ENCODE data around the gene MAP1B. TPM values are rescaled to one million over a fixed set of nuclear protein-coding genes. Genes with fewer than 3 reads are reported as not detected.

MAP1B gene
- total and polyA plus RNA-seq, 2 of the 4 experiments (the other 2 are of a cell fraction), result 41.1 to 183 TPM

- Histone ChIP-seq H4K8ac (ENCODE audit: low read depth in 2 of 2, low read length in 2 of 2) (no peak overlapping the region), H3K9me3 (ENCODE audit: control insufficient read depth, insufficient read depth, low read length) (peaks cover 3% of the 10 kb centered on the region), H2BK20ac (ENCODE audit: low read depth, low read length) (no peak overlapping the region), H2AK5ac (ENCODE audit: low read depth, low read length) (no peak overlapping the region), H4K91ac (ENCODE audit: insufficient read depth, low read depth, low read length) (no peak overlapping the region), H2BK120ac (ENCODE audit: low read depth, low read length) (no peak overlapping the region), H3K18ac (ENCODE audit: low read depth, low read length) (no peak overlapping the region), H2AK9ac (replicated peaks; ENCODE audit: low read depth, low read length, poor library complexity) (no peak overlapping the region), H3K14ac (replicated peaks; ENCODE audit: low read depth, low read length) (no peak overlapping the region), H3K4me1 (ENCODE audit: control insufficient read depth, insufficient read depth, low read length) (peaks cover 10% of the 10 kb centered on the region), H3K36me3 (ENCODE audit: control insufficient read depth, insufficient read depth, low read length) (peaks cover 17% of the 10 kb centered on the region), H3K4me2 (ENCODE audit: low read depth, low read length) (no peak overlapping the region), H3K79me1 (ENCODE audit: low read depth in 1 of 2, low read length in 2 of 2) (peaks cover 27 to 67% of the 10 kb centered on the region in 2 experiments), H2AFZ (replicated peaks; ENCODE audit: low read length, poor library complexity) (no peak overlapping the region), H4K20me1 (ENCODE audit: insufficient read depth, low read length) (peaks cover 49% of the 10 kb centered on the region; the same call in 1 of the 2 replicates), H4K5ac (ENCODE audit: low read depth, low read length) (no peak overlapping the region), H3K4ac (ENCODE audit: low read depth, low read length) (no peak overlapping the region), H3K4me3 (ENCODE audit: insufficient read depth, low read depth, low read length) (no peak overlapping the region), H3K9ac (ENCODE audit: low read depth, low read length) (no peak overlapping the region), H2BK15ac (ENCODE audit: low read depth, low read length) (no peak overlapping the region), H2BK5ac (ENCODE audit: low read depth, low read length, poor library complexity, severe bottlenecking) (no peak overlapping the region), H3K56ac (ENCODE audit: extremely low read depth, insufficient read depth, low read length) (no peak overlapping the region), H3K9me1 (ENCODE audit: insufficient read depth, low read length) (peaks cover 12% of the 10 kb centered on the region), H3K27ac (ENCODE audit: insufficient read depth, low read length) (no peak overlapping the region), H3K27me3 (ENCODE audit: control insufficient read depth, insufficient read depth, low read length) (no peaks in the 10 kb centered on the region), H3K23ac (ENCODE audit: low read depth, low read length) (no peak overlapping the region)
- POLR2A ChIA-PET (ENCODE audit: unreplicated experiment), result no interaction called here
- in situ Hi-C loops (cut with MboI; ENCODE audit: low sequenced_read_pairs) (no loop called here), intact Hi-C loops (cut with micrococcal nuclease) (loop anchor here (1.0 kb wide), 1 partner anchor 37 kb away; no protein-coding TSS in a partner anchor), dilution Hi-C loops (cut with HindIII; ENCODE audit: low sequenced_read_pairs, unreplicated experiment) (no loop called here)
- no CpG with 5 or more reads among the region's 2 CpGs for WGBS, 2 experiments (ENCODE audit: extremely low coverage in 2 of 2, insufficient read length in 1 of 2)
- DNase-seq (no peak), ATAC-seq (ENCODE audit: low read depth) (no peak)
- TF ChIP-seq RAD21 (IDR thresholded peaks at IDR 0.05; ENCODE audit: low read length) (no peak), CEBPB (IDR thresholded peaks at IDR 0.05; ENCODE audit: low read depth, low read length) (no peak)
- no TSS peak for BruUV-seq (replicated peaks)
- CTCF ChIA-PET, result no interaction called here
Measured at GRCh38 chr5:72114629-72115028, 7.4 kb downstream of the MAP1B start.
